Body of pancreas (tissue), 4 donors: ENCODE results near the gene PPARA. TPM values are rescaled to one million over a fixed set of nuclear protein-coding genes. Genes with fewer than 3 reads are reported as not detected.

Source experiments
- ATAC-seq: fragments of 150-250 bp; one replicate; pipeline ENCODE4 v1.9.1; 2016
- DNase-seq, 4 donors: peaks; one replicate each; pipeline ENCODE4 v3.0.0-alpha.2; 2019
- H3K27ac ChIP-seq, 4 donors: fragments of 200-600 bp; sonication (generic); 1 replicate in 3 of 4; 2 replicates in 1 of 4; pipeline versions ENCODE4 v1.5.1 to v1.6.1; 2016 to 2019; ENCODE audit warnings: mild to moderate bottlenecking in 1 of 4, mixed read lengths in 1 of 4, moderate library complexity in 1 of 4
- H3K27me3 ChIP-seq, 2 donors: fragments of 200-600 bp; sonication (generic); one replicate each; pipeline ENCODE4 v1.6.0; 2016; ENCODE audit warnings: mild to moderate bottlenecking in 1 of 2
- H3K36me3 ChIP-seq, 2 donors: fragments of 200-600 bp; sonication (generic); replicated peaks in 1 of 2; 2 replicates each; pipeline ENCODE4 v1.5.1; 2016; ENCODE audit warnings: low read depth in 2 of 2; ENCODE audit not compliant: insufficient read depth in 1 of 2
- H3K4me1 ChIP-seq: fragments of 200-600 bp; sonication (generic); one replicate; pipeline ENCODE4 v1.6.0; 2016
- H3K4me3 ChIP-seq, 2 donors: fragments of 200-600 bp; sonication (generic); 1 replicate in 1 of 2; 2 replicates in 1 of 2; pipeline ENCODE4 v1.5.1; 2016 to 2019
- H3K9me3 ChIP-seq, 3 donors: fragments of 200-600 bp; sonication (generic); 1 replicate in 2 of 3; 2 replicates in 1 of 3; pipeline ENCODE4 v1.5.1; 2016
- POLR2A ChIP-seq, 3 donors: fragments of 450-650 bp; IDR thresholded peaks; one replicate each; pipeline ENCODE4 v1.6.1; 2016; ENCODE audit warnings: antibody characterized with exemption in 3 of 3, mild to moderate bottlenecking in 2 of 3
- WGBS, 2 donors: methylation state at CpG; one replicate each; pipeline ENCODE4 v1.1.5; 2017; 5-methylcytosine and 5-hydroxymethylcytosine counted together
- intact Hi-C: fragments of 100-400 bp; cut with DNase I; formaldehyde crosslinking; loops from one replicate; pipeline ENCODE4 v1.15.1; 2023
- total RNA-seq, 2 donors: library from RNA; depleted of rRNA; stranded (reverse); fragments of >200 nt; gene quantifications; one replicate each; pipeline ENCODE4 v1.1.0, GENCODE V29; 2016
- TF ChIP-seq, protein P1 (sequence below), 7 experiments: fragments of 450-650 bp in 4 of 7; fragments of 200-600 bp in 3 of 7; sonication (generic) in 3 of 7; IDR thresholded peaks; one replicate each; pipeline ENCODE4 v1.5.1; 2016 to 2019; ENCODE audit warnings: antibody characterized with exemption in 7 of 7

The PPARA gene
- total RNA-seq, 2 donors from 2014 or later: 15.8 to 19.8 TPM

DNA sequence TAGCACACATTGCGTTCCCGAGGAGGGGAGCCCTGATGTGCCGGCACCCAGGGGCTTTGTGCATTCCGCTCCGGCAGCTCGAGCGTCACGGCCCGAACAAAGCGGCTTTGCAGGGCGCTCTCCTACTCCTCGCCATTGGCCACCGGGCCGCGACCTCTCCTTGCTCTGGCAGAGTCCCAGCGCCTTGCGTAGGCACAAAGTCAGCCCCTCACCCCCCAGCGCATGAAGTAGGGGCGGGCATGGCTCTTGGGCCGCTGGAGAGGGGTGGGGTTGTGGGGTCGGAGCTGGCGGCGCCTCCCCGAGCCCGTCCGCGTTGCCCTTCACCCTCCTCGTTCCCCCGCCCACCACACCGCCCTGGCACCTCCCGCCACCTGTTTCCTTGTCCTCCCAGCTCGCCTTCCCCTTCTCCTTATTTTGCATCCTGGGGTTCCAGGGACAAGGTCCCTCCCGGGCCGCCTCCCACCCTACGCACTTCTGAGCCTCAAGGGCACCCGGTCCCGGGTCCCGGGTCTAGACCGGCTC is 753 bp upstream of the PPARA start:
- intact Hi-C loops: loop anchor here (10.0 kb wide), 1 partner anchor 95 kb away; no protein-coding TSS in a partner anchor
- ATAC-seq (peak; percentile 55), DNase-seq (peak; percentile 73 to 82 (median 79))
- no peaks in the 10 kb centered on the region for H3K27me3 ChIP-seq
- no peaks in the 10 kb centered on the region for H3K9me3 ChIP-seq
- H3K36me3 ChIP-seq: no peaks in the 10 kb centered on the region
- peak in 2 of 3 donors; percentile 65 to 72 for TF ChIP-seq POLR2A (IDR thresholded peaks at IDR 0.05)
- TF ChIP-seq, protein P1, sequence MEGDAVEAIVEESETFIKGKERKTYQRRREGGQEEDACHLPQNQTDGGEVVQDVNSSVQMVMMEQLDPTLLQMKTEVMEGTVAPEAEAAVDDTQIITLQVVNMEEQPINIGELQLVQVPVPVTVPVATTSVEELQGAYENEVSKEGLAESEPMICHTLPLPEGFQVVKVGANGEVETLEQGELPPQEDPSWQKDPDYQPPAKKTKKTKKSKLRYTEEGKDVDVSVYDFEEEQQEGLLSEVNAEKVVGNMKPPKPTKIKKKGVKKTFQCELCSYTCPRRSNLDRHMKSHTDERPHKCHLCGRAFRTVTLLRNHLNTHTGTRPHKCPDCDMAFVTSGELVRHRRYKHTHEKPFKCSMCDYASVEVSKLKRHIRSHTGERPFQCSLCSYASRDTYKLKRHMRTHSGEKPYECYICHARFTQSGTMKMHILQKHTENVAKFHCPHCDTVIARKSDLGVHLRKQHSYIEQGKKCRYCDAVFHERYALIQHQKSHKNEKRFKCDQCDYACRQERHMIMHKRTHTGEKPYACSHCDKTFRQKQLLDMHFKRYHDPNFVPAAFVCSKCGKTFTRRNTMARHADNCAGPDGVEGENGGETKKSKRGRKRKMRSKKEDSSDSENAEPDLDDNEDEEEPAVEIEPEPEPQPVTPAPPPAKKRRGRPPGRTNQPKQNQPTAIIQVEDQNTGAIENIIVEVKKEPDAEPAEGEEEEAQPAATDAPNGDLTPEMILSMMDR (IDR thresholded peaks at IDR 0.05): no peak
- peak overlapping the region; percentile 92 to 98 (median 97) for H3K27ac ChIP-seq
- 0% methylated on average over 14 to 39 of the region's 39 CpGs for WGBS, 2 donors
- peaks cover 47% of the 10 kb centered on the region for H3K4me1 ChIP-seq
- H3K4me3 ChIP-seq: peak overlapping the region; percentile 29 to 47

DNA sequence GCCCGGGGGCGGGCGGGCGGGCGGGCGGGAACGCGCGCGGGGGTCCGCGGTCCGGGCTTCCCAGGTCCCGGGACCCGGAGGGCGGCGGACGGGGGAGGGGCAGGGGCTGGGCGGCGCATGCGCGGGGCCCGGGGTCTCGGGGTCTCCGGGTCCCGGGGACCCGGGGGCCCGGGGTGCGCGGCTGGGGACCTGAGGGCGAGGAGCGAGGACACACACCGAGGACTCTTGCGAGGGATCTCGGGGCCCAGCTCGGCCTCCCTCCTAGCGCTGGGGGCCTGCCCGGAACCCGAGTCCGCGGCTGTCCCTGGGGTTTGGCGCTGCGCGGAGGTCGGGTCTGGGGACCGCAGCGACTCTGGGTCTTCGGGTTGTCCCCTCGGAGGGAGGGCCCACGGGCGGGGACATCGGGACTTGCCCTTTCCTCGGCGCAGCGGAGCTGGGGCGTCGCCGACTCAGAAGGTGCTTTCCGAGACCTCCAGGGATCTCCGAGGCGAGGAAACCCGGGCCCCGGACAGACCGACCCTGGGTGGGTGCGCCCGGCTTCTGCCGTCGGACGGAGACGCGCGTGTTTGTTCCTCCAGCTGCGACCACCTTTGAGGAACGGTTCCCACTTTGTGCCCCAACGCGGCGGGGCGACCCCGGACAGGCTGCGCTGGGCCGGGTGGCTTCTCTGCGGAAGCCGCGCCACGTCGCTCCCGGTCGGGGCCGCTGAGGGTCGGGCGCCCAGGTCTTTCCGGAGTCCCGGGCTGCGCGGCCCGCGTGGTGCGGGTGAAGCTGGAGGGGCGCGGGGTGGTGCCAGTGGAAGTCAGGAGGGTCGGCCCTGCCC is 540 bp downstream of the PPARA start:
- peak; percentile 37 to 53 (median 49) for DNase-seq
- WGBS, 2 donors: 0 to 2% methylated on average over 11 to 81 of the region's 101 CpGs

DNA sequence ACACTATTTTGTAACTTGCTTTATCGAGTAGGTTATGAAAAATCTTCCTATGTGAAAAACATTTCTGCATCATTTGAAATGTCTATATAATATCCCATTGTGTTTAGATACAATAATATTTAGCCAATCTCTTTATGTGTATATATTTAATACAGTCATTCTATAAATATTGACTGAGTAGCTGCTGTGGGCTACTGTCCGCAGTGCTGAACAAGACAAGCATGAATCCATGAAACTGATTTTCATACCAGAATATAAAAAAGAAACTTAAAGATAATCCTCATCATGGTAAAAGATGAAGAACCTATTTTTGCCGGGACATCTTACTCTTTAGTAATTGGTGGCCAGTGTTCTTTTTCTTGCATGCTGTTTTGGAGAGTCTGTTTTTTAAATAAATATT is 3.6 kb downstream of the PPARA start:
- intact Hi-C loops: loop anchor here (10.0 kb wide), 1 partner anchor 91 kb away; no protein-coding TSS in a partner anchor
- WGBS, 2 donors: 69 to 83% methylated on average over 3 of the region's 3 CpGs
- DNase-seq (peak in 1 of 4 donors; percentile 7), ATAC-seq (no peak)
- Histone ChIP-seq H3K27ac (no peak overlapping the region), H3K4me1 (peaks cover 53% of the 10 kb centered on the region), H3K36me3 (no peaks in the 10 kb centered on the region), H3K9me3 (no peaks in the 10 kb centered on the region), H3K27me3 (no peaks in the 10 kb centered on the region), H3K4me3 (no peak overlapping the region)
- TF ChIP-seq POLR2A (IDR thresholded peaks at IDR 0.05): no peak
- TF ChIP-seq, protein P1 (IDR thresholded peaks at IDR 0.05): no peak

More for the DNA sequence above, 540 bp downstream of the PPARA start:
- intact Hi-C loops: loop anchor here (10.0 kb wide), 1 partner anchor 94 kb away; no protein-coding TSS in a partner anchor
- H3K4me1 ChIP-seq: peaks cover 55% of the 10 kb centered on the region
- no peaks in the 10 kb centered on the region for H3K36me3 ChIP-seq
- H3K4me3 ChIP-seq: peak overlapping the region; percentile 62 to 70
- no peaks in the 10 kb centered on the region for H3K27me3 ChIP-seq
- TF ChIP-seq, protein P1 (IDR thresholded peaks at IDR 0.05): no peak
- TF ChIP-seq POLR2A (IDR thresholded peaks at IDR 0.05): peak in 2 of 3 donors; percentile 14 to 18
- no peaks in the 10 kb centered on the region for H3K9me3 ChIP-seq
- ATAC-seq: peak; percentile 4
- H3K27ac ChIP-seq: peak overlapping the region; percentile 52 to 89 (median 80)

GRCh38 chr22:46156031-46156430 is 5.7 kb downstream of the PPARA start:
- Histone ChIP-seq H3K9me3 (no peaks in the 10 kb centered on the region), H3K4me1 (peaks cover 44% of the 10 kb centered on the region), H3K27me3 (no peaks in the 10 kb centered on the region), H3K4me3 (no peak overlapping the region), H3K27ac (peak overlapping the region in 3 of 4 donors; percentile 27 to 51 (median 46)), H3K36me3 (no peaks in the 10 kb centered on the region)
- 33 to 36% methylated on average over 3 of the region's 3 CpGs for WGBS, 2 donors
- ATAC-seq (peak; percentile 45), DNase-seq (peak in 1 of 4 donors; percentile 31)
- no peak for TF ChIP-seq POLR2A (IDR thresholded peaks at IDR 0.05)
- TF ChIP-seq, protein P1 (IDR thresholded peaks at IDR 0.05): no peak
- intact Hi-C loops: loop anchor here (10.0 kb wide), 1 partner anchor 89 kb away; no protein-coding TSS in a partner anchor
